Endothelial cell of umbilical vein (primary cell): ENCODE data around the gene AGBL5. TPM values are rescaled to one million over a fixed set of nuclear protein-coding genes. Genes with fewer than 3 reads are reported as not detected.

Experiments used
- BruUV-seq: library from RNA; stranded (reverse); fragments of 400-500 nt; replicated peaks from 2 replicates; lab custom pipeline; 2021; lab: Mats Ljungman, UMichigan
- CTCF ChIA-PET: fragments of 300-600, 350-600 bp; sonication (Branson Sonifier 250); formaldehyde crosslinking; loops from one replicate; lab custom pipeline; 2021; ENCODE audit warnings: antibody characterized with exemption, inconsistent platforms; lab: Charles Lee
- POLR2A ChIA-PET: fragments of 300-600, 350-600 bp; sonication (Branson Sonifier 250); formaldehyde crosslinking; loops from one replicate; lab custom pipeline; 2021; ENCODE audit warnings: antibody characterized with exemption, inconsistent platforms; lab: Charles Lee
- DNase-seq: peaks from one replicate; pipeline ENCODE4 v3.0.0-alpha.2; 2011; ENCODE audit warnings: low read depth, low spot score
- FAIRE-seq: peaks from 2 replicates; lab custom pipeline; 2011; peaks lifted over from hg19 to GRCh38; lab: Jason Lieb, UNC
- H2AFZ ChIP-seq: 2 replicates; pipeline ENCODE4 v1.6.0; 2012; ENCODE audit warnings: low read depth, low read length, control low read depth, inconsistent platforms
- H3K27ac ChIP-seq: 2 replicates; pipeline ENCODE4 v1.5.1; 2011; ENCODE audit warnings: low read depth, mild to moderate bottlenecking, control low read depth, low read length, moderate library complexity; ENCODE audit not compliant: insufficient read depth
- H3K27me3 ChIP-seq, 2 experiments: 2 replicates each; pipeline versions ENCODE4 v1.6.0 to v1.6.1; 2011; ENCODE audit warnings: low read length in 2 of 2, mixed read lengths in 1 of 2; ENCODE audit not compliant: control insufficient read depth in 2 of 2, insufficient read depth in 2 of 2
- H3K36me3 ChIP-seq, 2 experiments: 2 replicates in 1 of 2; 3 replicates in 1 of 2; pipeline ENCODE4 v1.5.1; 2011; ENCODE audit warnings: low read length in 2 of 2, mild to moderate bottlenecking in 1 of 2, moderate library complexity in 1 of 2; ENCODE audit not compliant: control insufficient read depth in 2 of 2, insufficient read depth in 2 of 2; ENCODE audit errors: extremely low read depth in 1 of 2
- H3K4me1 ChIP-seq: 3 replicates; pipeline ENCODE4 v1.5.1; 2011; ENCODE audit warnings: mild to moderate bottlenecking, low read length; ENCODE audit not compliant: control insufficient read depth, insufficient read depth; ENCODE audit errors: extremely low read depth
- H3K4me2 ChIP-seq: 2 replicates; pipeline ENCODE4 v1.6.1; 2011; ENCODE audit warnings: low read length, control low read depth, mixed read lengths; ENCODE audit not compliant: insufficient read depth
- H3K4me3 ChIP-seq, 3 experiments: fragments of 200-600 bp in 1 of 3; sonication (generic), shearing (Covaris generic) in 1 of 3; replicated peaks in 1 of 3; 2 replicates each; pipeline ENCODE4 v1.5.1; 2011 to 2016; ENCODE audit warnings: control low read depth in 3 of 3, low read length in 3 of 3, mild to moderate bottlenecking in 2 of 3, inconsistent platforms in 1 of 3, low read depth in 1 of 3, moderate library complexity in 1 of 3; ENCODE audit not compliant: insufficient read depth in 1 of 3
- H3K79me2 ChIP-seq: 2 replicates; pipeline ENCODE4 v1.6.0; 2012; ENCODE audit warnings: low read length, inconsistent platforms; ENCODE audit not compliant: control insufficient read depth, insufficient read depth
- H3K9ac ChIP-seq: replicated peaks from 2 replicates; pipeline ENCODE3; 2011; ENCODE audit warnings: low read length, control low read depth; ENCODE audit not compliant: insufficient read depth; ENCODE audit errors: extremely low read depth
- H3K9me1 ChIP-seq: replicated peaks from 3 replicates; pipeline ENCODE4 v1.6.0; 2011; ENCODE audit warnings: mild to moderate bottlenecking, low read length; ENCODE audit not compliant: control insufficient read depth, insufficient read depth; ENCODE audit errors: extremely low read depth
- H3K9me3 ChIP-seq: replicated peaks from 2 replicates; pipeline ENCODE4 v1.5.1; 2012; ENCODE audit warnings: low read length, inconsistent platforms; ENCODE audit not compliant: control insufficient read depth, insufficient read depth
- H4K20me1 ChIP-seq: replicated peaks from 2 replicates; pipeline ENCODE3; 2011; ENCODE audit warnings: mild to moderate bottlenecking, low read length; ENCODE audit not compliant: control insufficient read depth, insufficient read depth; ENCODE audit errors: extremely low read depth
- CTCF ChIP-seq, 2 donors: IDR thresholded peaks; 1 replicate in 1 of 2; 2 replicates in 1 of 2; pipeline ENCODE4 v1.5.1; 2011; ENCODE audit warnings: low read length in 2 of 2, mild to moderate bottlenecking in 2 of 2, moderate library complexity in 2 of 2, control low read depth in 1 of 2, inconsistent platforms in 1 of 2, low read depth in 1 of 2; ENCODE audit not compliant: insufficient read depth in 1 of 2; ENCODE audit errors: extremely low read depth in 1 of 2
- EZH2 ChIP-seq: IDR thresholded peaks from 2 replicates; pipeline ENCODE4 v1.6.1; 2012; ENCODE audit warnings: borderline replicate concordance, low read depth, mild to moderate bottlenecking, moderate library complexity, low read length, inconsistent platforms; ENCODE audit not compliant: severe bottlenecking
- FOS ChIP-seq: IDR thresholded peaks from 2 replicates; pipeline ENCODE4 v1.6.1; 2011; ENCODE audit warnings: mild to moderate bottlenecking, low read length, moderate library complexity, borderline replicate concordance; ENCODE audit not compliant: insufficient read depth
- GATA2 ChIP-seq: IDR thresholded peaks from 2 replicates; pipeline ENCODE4 v1.7.0; 2011; ENCODE audit warnings: low read depth, mild to moderate bottlenecking, moderate library complexity, mixed read lengths, low read length; ENCODE audit not compliant: insufficient read length, insufficient read depth
- JUN ChIP-seq: IDR thresholded peaks from 2 replicates; pipeline ENCODE4 v1.6.1; 2011; ENCODE audit warnings: borderline replicate concordance, low read depth; ENCODE audit not compliant: insufficient read length, insufficient read depth
- MYC ChIP-seq: IDR thresholded peaks from one replicate; pipeline ENCODE4 v1.6.1; 2011; ENCODE audit warnings: mild to moderate bottlenecking, low read depth, low read length
- POLR2A ChIP-seq: IDR thresholded peaks from 2 replicates; pipeline ENCODE4 v1.6.1; 2012; ENCODE audit warnings: low read depth, mild to moderate bottlenecking, control low read depth, low read length
- POLR2AphosphoS5 ChIP-seq: IDR thresholded peaks from 2 replicates; pipeline ENCODE4 v1.6.1; 2012; ENCODE audit warnings: low read depth, mild to moderate bottlenecking, control low read depth, low read length, moderate library complexity; ENCODE audit not compliant: insufficient read depth
- dilution Hi-C: fragments of 300-500 bp; cut with MboI; formaldehyde crosslinking; loops from one replicate; pipeline ENCODE4 v1.15.0; 2019; ENCODE audit warnings: low sequenced_read_pairs; ENCODE audit not compliant: extremely low pct_ligation_motif_present
- intact Hi-C: fragments of 100-400 bp; cut with micrococcal nuclease; formaldehyde crosslinking; loops from one replicate; pipeline ENCODE4 v1.10.0; 2022
- polyA plus RNA-seq, 4 experiments: library from polyadenylated mRNA; depleted of rRNA in 3 of 4; stranded (reverse) in 3 of 4; unstranded in 1 of 4; fragments of >200 nt; gene quantifications; 2 replicates each; pipeline versions ENCODE4 v1.2.1 to v1.2.3, GENCODE V29; 2011 to 2012; ENCODE audit warnings: missing spikeins in 1 of 4
- total RNA-seq: library from RNA; stranded (reverse); gene quantifications from 2 replicates; pipeline ENCODE4 v1.2.3, GENCODE V29; 2021
- TF ChIP-seq, protein P1 (sequence below): IDR thresholded peaks from 2 replicates; pipeline ENCODE4 v1.6.1; 2011; ENCODE audit not compliant: insufficient read depth, insufficient read length

Gene AGBL5
- total and polyA plus RNA-seq, 2 donors (not counting 3 experiments of a cell fraction or from before 2014, with no cell fraction given): 28.2 to 41.9 TPM

DNA sequence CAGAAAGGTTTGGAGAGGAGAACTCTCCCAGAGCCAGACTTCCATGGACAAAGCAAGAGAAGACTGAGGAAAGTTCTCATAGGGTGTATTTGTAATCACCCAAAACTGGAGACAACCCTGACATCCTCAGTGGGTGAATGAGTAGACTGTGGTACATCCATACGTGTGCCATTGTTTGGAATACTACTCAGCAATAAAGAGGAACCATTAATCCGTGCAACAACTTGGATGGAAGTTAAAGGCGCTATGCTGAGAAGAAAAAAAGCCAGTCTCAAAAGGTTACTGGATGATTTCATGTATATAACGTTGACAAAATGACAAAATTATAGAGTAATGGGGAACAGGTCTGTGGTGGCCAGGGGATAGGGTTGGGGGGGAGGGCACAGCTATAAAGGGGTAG is 42.8 kb upstream of the AGBL5 start:
- dilution Hi-C loops (no loop called here), intact Hi-C loops (no loop called here)
- TF ChIP-seq GATA2: no peak
- no peak for TF ChIP-seq EZH2
- TF ChIP-seq, protein P1, sequence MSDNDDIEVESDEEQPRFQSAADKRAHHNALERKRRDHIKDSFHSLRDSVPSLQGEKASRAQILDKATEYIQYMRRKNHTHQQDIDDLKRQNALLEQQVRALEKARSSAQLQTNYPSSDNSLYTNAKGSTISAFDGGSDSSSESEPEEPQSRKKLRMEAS: no peak
- no peak for TF ChIP-seq POLR2A
- no peak for TF ChIP-seq POLR2AphosphoS5
- TF ChIP-seq JUN: no peak
- no peak for TF ChIP-seq FOS
- TF ChIP-seq CTCF (IDR thresholded peaks at IDR 0.05; ENCODE audit: extremely low read depth in 1 of 2, insufficient read depth in 1 of 2, low read depth in 1 of 2, low read length in 2 of 2): no peak
- no peak for TF ChIP-seq MYC
- no peaks in the 10 kb centered on the region for H3K79me2 ChIP-seq
- no TSS peak for BruUV-seq
- no peaks in the 10 kb centered on the region for H3K36me3 ChIP-seq
- ChIA-PET CTCF (interaction anchor here (1.1 to 1.2 kb wide), 4 partner anchors 40 to 163 kb away, joined by 3 read pairs; no protein-coding TSS in a partner anchor), POLR2A (no interaction called here)
- H4K20me1 ChIP-seq: no peaks in the 10 kb centered on the region
- H3K4me3 ChIP-seq: no peak overlapping the region
- FAIRE-seq (no peak), DNase-seq (no peak)
- no peak overlapping the region for H3K27ac ChIP-seq
- no peak overlapping the region for H3K4me2 ChIP-seq
- no peaks in the 10 kb centered on the region for H3K9me1 ChIP-seq
- H3K27me3 ChIP-seq: no peaks in the 10 kb centered on the region
- H3K9me3 ChIP-seq: no peaks in the 10 kb centered on the region
- H2AFZ ChIP-seq: no peak overlapping the region
- peaks cover 5% of the 10 kb centered on the region for H3K4me1 ChIP-seq
- H3K9ac ChIP-seq: no peak overlapping the region
